Ovary (tissue), 3 donors: ENCODE measurements around the gene PXYLP1.

Source experiments
- POLR2A ChIP-seq: fragments of 450-650 bp; IDR thresholded peaks from one replicate; pipeline ENCODE4 v1.6.1; 2017; ENCODE audit warnings: antibody characterized with exemption, mild to moderate bottlenecking, moderate library complexity
- TF ChIP-seq, protein P1 (sequence below), 3 donors: fragments of 450-650 bp in 2 of 3; fragments of 200-600 bp in 1 of 3; IDR thresholded peaks; one replicate each; pipeline versions ENCODE4 v1.5.1 to v1.8.0; 2016 to 2022; ENCODE audit warnings: antibody characterized with exemption in 3 of 3, mild to moderate bottlenecking in 1 of 3
- donor health status: DM: no; HTN: no; CAD: no.

DNA sequence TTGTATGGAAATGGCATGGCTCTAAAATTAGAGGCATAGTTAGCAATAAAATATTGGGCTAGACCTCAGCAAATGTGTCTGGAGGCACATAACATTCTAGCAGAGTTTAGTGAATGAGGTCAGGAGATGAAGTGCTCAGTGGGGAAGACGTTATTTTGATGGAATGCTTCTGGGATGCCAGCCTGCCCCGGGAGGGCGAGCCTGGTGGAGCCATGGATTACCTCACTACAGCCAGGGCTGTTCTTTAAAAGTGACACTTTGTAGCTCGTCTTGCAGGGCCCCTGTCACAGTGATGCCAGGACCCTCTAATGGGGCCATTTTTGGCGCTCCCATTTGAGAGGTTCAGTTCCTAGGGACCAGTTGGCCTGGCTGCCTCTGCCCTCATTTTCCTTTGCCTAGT lies 48.5 kb downstream of the PXYLP1 start:
- TF ChIP-seq, protein P1, sequence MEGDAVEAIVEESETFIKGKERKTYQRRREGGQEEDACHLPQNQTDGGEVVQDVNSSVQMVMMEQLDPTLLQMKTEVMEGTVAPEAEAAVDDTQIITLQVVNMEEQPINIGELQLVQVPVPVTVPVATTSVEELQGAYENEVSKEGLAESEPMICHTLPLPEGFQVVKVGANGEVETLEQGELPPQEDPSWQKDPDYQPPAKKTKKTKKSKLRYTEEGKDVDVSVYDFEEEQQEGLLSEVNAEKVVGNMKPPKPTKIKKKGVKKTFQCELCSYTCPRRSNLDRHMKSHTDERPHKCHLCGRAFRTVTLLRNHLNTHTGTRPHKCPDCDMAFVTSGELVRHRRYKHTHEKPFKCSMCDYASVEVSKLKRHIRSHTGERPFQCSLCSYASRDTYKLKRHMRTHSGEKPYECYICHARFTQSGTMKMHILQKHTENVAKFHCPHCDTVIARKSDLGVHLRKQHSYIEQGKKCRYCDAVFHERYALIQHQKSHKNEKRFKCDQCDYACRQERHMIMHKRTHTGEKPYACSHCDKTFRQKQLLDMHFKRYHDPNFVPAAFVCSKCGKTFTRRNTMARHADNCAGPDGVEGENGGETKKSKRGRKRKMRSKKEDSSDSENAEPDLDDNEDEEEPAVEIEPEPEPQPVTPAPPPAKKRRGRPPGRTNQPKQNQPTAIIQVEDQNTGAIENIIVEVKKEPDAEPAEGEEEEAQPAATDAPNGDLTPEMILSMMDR (IDR thresholded peaks at IDR 0.05) = no peak
- no peak for TF ChIP-seq POLR2A
